ENCODE data around the gene FSTL4. TPM values are rescaled to one million over a fixed set of nuclear protein-coding genes. Genes with fewer than 3 reads are reported as not detected.
"Not testable (repeated sequence)": the region's sequence is repeated elsewhere in the genome, so short reads cannot be mapped to it uniquely, and the experiment has no call there.

FSTL4 gene
- polyA plus RNA-seq, 3 donors: 0.11 to 0.72 TPM; not detected in 1

- no peak overlapping the region for H3K27ac ChIP-seq (ENCODE audit: low read depth, low read length)
- 85 to 91% (median 89%) methylated on average over 9 of the region's 9 CpGs for WGBS, 3 donors
Observed at GRCh38 chr5:133203317-133204305, 408.7 kb downstream of the FSTL4 start.

- WGBS, 3 donors: 88 to 94% (median 92%) methylated on average over 8 of the region's 8 CpGs
- no peak overlapping the region for H3K27ac ChIP-seq (ENCODE audit: low read depth, low read length)
Observed at GRCh38 chr5:133202066-133202665, 410.2 kb downstream of the FSTL4 start.

- 74 to 84% (median 74%) methylated on average over 1 of the region's 1 CpG for WGBS, 3 donors
- H3K27ac ChIP-seq (ENCODE audit: low read depth, low read length): no peak overlapping the region
Observed at GRCh38 chr5:133201310-133201709, 411.0 kb downstream of the FSTL4 start.

- H3K27ac ChIP-seq (ENCODE audit: low read depth, low read length): no peak overlapping the region
- WGBS, 3 donors: 83 to 89% (median 87%) methylated on average over 3 of the region's 3 CpGs
Observed at GRCh38 chr5:133200256-133200655, 412.1 kb downstream of the FSTL4 start.

- H3K27ac ChIP-seq (ENCODE audit: low read depth, low read length): no peak overlapping the region
- WGBS, 3 donors: 51 to 68% (median 60%) methylated on average over 18 of the region's 18 CpGs
Observed at GRCh38 chr5:133199417-133200178, 412.7 kb downstream of the FSTL4 start.

GRCh38 chr5:133198511-133198910 is 413.8 kb downstream of the FSTL4 start:
- WGBS, 3 donors: 82 to 90% (median 88%) methylated on average over 12 of the region's 12 CpGs
- H3K27ac ChIP-seq (ENCODE audit: low read depth, low read length): no peak overlapping the region

GRCh38 chr5:133196441-133197085 is 415.8 kb downstream of the FSTL4 start:
- WGBS, 3 donors: 59 to 73% (median 62%) methylated on average over 4 of the region's 4 CpGs
- no peak overlapping the region for H3K27ac ChIP-seq (ENCODE audit: low read depth, low read length)

- 80 to 85% (median 85%) methylated on average over 5 of the region's 5 CpGs for WGBS, 3 donors
- H3K27ac ChIP-seq (ENCODE audit: low read depth, low read length): no peak overlapping the region
Observed at GRCh38 chr5:133195250-133195649, 417.1 kb downstream of the FSTL4 start.

GRCh38 chr5:133193794-133194193 is 418.5 kb downstream of the FSTL4 start:
- no peak overlapping the region for H3K27ac ChIP-seq (ENCODE audit: low read depth, low read length)
- 57 to 79% (median 73%) methylated on average over 8 of the region's 8 CpGs for WGBS, 3 donors

GRCh38 chr5:133192716-133193115 is 419.6 kb downstream of the FSTL4 start:
- H3K27ac ChIP-seq (ENCODE audit: low read depth, low read length): no peak overlapping the region
- 81 to 91% (median 89%) methylated on average over 8 of the region's 8 CpGs for WGBS, 3 donors

- 77 to 81% (median 80%) methylated on average over 4 of the region's 4 CpGs for WGBS, 3 donors
- H3K27ac ChIP-seq (ENCODE audit: low read depth, low read length): no peak overlapping the region
Observed at GRCh38 chr5:133189881-133190280, 422.5 kb downstream of the FSTL4 start.

GRCh38 chr5:133179405-133179804 is 432.9 kb downstream of the FSTL4 start:
- no peak overlapping the region for H3K27ac ChIP-seq (ENCODE audit: low read depth, low read length)

GRCh38 chr5:133170756-133171387 is 441.5 kb downstream of the FSTL4 start:
- not testable (repeated sequence) for H3K27ac ChIP-seq (ENCODE audit: low read depth, low read length)
- 65 to 78% (median 77%) methylated on average over 9 of the region's 9 CpGs for WGBS, 3 donors

- WGBS, 3 donors: 58 to 72% (median 62%) methylated on average over 2 of the region's 2 CpGs
Observed at GRCh38 chr5:133164759-133165158, 447.6 kb downstream of the FSTL4 start.

GRCh38 chr5:133163839-133164238 is 448.5 kb downstream of the FSTL4 start:
- WGBS, 3 donors: 90 to 94% (median 93%) methylated on average over 3 of the region's 3 CpGs
- no peak overlapping the region for H3K27ac ChIP-seq (ENCODE audit: low read depth, low read length)

More at GRCh38 chr5:133164759-133165158, 447.6 kb downstream of the FSTL4 start:
- no peak overlapping the region for H3K27ac ChIP-seq (ENCODE audit: low read depth, low read length)

GRCh38 chr5:133159543-133159942 is 452.8 kb downstream of the FSTL4 start:
- H3K27ac ChIP-seq (ENCODE audit: low read depth, low read length): no peak overlapping the region
- 84 to 89% (median 88%) methylated on average over 1 of the region's 1 CpG for WGBS, 3 donors

- WGBS, 3 donors: 57 to 76% (median 66%) methylated on average over 4 of the region's 4 CpGs
- H3K27ac ChIP-seq (ENCODE audit: low read depth, low read length): no peak overlapping the region
Observed at GRCh38 chr5:133155326-133155969, 456.9 kb downstream of the FSTL4 start.

Measured in adipose tissue (tissue), 3 donors.